HG03196 (cell line): ENCODE results near the gene MIOX.
A peak's percentile ranks its signal among the peaks of the same experiment; 100 is the strongest.

Source experiments
- ATAC-seq: cut with Tn5 transposase; IDR thresholded peaks from one replicate; pipeline ENCODE4 v1.9.1; 2021; ENCODE audit not compliant: unreplicated experiment

MIOX gene

DNA sequence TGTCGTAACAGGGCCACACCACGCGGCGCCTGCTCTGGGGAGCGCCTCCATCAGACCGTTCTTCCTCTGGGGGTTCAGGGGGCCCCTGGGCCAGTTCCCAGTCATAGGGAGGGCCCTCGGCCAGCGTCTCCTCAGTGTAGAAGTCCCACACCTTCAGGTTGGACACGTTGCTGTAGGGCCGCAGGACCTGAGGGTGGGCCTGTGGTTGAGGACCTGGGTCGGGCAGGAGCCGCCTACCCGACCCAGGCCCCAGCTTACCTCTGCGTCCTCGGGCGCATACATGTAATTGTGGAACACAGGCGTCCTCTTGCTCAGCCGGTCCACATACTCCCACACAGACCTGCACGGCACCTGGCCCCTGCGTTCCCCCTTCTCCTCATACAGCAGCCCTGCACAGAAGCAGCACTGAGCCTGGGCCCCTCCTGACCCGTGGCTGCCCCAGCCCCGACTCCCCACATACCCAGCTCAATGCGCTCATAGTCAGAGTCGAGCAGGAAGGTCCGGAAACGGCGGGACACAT lies 32.0 kb upstream of the MIOX start:
- no peak for ATAC-seq

DNA sequence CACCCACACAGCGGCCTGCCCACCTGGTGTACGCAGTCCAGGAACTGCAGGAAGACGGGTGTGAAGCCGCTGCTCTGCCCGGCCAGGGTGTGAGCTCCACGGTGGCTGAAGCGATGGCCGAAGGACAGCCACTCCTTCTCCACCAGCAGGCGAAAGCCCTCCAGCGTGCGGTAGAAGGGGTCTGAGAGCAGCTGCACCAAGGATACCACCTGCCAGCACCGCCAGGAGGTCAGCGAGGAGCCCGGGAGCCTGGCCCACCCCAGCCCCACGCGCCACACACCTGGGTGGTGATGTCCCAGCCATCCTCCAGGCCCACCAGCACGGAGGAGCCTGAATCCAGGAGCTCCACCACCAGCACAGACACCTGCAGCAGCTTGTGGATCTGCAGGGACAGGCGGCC lies 31.5 kb upstream of the MIOX start:
- ATAC-seq, result no peak

DNA sequence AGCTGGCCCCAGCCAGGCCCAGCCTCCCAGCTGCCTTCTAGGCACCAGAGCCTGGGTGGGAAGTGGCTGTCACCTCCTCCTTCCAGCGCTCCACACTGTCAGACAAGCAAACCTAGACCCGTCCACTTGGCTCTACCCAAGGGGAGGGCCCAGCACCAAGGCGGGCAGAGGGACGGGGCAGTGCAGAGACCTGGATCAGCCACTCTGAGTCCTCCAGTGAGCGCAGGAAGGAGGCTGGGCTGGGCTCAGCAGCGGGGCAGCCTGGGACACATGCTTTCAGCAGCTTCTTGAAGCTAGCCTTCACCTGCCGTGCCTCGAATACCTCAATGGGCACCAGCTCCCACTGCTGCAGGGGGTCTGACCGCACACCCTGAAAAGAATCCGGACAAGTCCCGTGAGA lies 30.6 kb upstream of the MIOX start:
- ATAC-seq, result no peak

DNA sequence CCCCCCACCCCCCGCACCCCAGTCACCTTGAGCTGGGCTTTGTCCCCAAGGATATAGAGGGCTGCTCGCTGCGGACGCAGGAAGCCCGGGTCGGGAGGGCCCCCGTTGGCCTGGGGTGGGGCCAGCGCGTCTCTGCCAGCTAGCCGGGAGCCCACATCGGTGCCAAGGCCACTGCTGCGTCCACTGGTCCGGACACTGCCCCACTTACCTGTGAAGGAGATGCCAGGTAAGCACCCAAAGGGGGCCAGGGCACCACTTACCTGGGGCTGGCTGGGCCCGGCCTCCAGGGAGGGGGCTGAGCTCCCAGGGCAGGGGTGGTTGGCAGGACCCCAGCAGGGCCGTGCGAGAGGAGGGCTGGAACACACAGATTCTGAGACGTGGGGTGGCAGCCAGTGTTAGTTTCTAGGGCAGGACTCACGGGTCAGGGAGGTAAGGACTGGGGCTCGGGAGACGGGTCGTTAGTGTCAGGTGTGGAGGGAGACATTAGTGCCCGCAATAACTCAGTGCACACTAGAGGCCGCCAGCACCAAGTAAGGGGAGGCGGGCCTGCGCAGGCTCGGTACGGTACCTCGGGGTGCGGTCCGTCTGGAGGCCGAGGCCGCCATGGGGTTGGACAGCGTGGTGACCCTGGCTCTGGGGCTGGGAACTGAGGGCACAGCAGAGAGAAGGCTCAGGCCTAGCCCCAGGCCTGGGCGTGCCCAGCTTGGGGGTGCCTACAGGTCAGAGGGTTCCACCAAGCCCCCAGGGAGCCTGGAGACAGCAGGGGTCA lies 30.0 kb upstream of the MIOX start:
- no peak for ATAC-seq

DNA sequence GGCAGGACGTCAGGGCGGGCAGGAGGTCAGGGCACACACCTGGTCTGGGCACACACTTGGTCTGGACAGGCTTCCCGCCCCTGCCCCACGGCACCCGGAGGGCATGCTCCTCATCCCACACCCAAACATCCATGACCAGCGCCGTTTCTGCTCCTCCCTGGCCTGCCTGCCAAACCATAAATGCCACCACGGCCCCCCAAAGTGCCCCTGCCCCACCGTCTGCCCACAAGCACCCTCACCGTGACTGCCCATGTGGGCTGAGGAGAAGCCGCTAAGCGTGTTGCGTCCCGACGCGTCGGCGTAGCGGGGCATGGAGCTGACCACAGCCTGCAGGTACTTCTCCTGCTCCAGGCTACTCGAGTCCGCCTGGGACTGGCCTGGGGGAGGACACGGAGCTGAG lies 27.6 kb upstream of the MIOX start:
- no peak for ATAC-seq

DNA sequence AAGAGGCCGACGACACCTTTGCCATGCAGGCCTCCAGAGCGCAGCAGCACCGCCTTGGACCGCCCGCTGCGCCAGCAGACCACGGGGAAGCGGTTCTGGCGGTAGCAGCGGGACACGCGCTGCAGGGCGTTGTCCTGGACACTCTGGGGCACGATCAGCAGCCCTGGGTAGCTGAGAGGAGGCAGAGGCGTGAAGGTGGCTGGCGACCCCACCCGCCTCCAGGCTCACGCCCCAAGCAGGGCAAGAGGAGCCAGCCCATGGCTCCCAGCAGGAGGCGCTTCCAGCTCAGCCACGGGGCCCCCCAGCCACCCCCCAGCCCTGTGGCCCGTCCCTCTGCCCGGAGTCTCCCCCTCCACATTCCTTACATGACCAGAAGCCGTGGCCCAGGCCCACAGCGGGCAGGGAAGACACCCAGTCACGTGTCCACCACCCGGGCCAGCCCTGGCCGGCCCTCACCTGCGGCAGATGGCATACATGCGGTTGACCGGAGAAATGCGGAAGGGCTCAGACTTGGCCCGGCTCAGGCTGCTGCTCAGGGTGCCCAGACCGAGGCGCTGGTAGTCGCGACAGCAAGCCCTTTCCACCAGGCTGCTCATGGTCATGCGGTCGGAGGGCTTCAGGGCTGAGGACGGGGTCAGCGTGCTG lies 27.0 kb upstream of the MIOX start:
- no peak for ATAC-seq

DNA sequence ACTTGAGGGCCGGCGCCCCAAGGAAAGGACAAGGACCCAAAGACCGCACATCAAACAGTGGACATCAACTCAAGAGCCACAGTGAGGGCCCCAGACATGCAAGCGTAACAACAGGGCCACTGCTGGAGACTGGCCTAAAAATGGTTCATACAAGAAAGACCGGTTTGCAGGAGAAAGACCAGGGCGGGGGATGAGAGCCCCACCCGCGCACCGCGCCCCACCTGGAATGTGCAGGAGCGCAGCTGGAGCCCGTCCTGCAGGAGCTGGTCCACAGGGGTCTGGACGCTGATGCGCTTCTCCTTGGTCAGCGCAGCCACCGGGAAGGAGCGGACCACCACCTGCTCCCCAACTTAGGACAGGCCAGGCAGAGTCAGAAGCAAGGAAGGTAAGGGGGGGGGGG lies 25.7 kb upstream of the MIOX start:
- ATAC-seq, result no peak

DNA sequence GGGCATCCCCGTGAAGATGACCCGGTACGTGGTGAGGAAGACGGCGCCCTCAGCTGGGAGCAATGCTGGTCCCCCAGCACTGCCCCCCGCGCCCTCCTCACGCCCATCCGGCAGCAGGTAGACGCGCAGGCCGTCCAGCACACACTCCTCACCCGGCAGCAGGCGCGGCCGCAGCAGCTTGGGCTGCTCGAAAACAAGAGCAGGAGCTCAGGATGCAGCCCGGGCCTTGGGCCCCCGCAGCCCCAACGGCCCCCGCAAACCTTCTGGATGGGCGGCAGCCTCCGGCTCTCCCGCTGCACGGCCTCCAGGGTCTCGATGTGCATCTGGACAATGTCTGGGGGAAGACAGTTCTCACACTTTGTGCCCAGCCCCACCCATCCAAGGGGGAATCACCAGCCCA lies 25.1 kb upstream of the MIOX start:
- no peak for ATAC-seq

DNA sequence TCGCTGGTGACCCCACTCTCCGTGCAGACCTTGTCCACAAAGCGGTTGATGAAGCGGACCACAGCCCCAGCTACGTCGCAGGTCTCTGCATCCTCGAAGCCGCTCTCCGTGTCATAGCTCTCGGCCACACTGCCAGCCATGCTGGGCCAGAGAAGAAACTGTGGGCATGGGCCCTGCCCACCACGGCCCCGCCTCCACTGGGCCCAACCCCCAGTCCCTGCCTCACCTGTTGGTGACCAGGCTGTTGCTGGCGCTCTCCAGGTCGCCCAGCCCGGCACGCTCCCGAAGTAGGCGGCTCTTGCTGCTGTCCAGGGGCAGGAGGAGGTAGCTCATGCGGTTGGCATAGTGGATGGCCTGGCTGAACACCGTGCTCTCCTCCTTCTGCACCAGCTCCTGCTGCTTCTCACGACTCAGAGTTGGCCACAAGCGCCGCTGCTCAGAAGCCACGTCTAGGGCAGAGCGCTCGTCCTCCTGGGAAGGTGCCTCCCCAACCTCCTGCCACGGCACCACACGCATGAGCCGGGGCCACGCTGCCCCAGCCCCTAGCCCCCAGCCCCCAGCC lies 24.6 kb upstream of the MIOX start:
- no peak for ATAC-seq

DNA sequence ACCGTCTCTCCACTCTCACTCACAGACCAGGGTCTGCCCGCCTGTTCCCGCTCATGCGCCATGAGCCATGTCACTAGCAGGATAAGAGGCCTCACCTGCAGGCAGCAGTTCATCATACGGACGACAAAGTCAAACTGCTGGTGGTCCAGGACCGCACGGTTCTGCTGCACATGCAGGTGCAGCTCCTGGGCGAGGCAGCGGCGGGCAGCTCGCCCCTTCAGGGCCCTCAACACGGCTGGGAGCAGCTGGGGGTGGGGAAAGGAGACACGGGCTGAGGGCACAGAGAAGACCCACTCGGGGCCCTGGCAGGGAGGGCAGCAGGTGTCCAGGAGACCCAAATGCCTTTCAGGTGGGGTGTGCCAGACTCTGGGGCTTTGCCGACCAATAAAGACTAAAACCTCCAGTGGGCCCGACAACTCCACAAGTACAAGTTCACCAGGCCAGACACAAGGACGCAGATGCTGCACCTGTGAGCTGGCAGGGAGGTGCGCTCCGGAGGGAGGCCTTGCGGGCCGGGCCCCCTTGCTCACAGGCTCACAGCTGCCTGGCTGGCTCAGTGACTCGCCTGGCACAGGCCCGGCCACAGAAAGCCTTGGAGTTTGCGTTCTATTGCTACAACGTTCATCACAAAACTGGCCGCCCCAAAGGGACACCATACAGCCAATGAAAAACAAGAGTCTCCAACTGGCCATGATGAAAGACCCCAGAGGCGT lies 23.3 kb upstream of the MIOX start:
- ATAC-seq, result no peak

DNA sequence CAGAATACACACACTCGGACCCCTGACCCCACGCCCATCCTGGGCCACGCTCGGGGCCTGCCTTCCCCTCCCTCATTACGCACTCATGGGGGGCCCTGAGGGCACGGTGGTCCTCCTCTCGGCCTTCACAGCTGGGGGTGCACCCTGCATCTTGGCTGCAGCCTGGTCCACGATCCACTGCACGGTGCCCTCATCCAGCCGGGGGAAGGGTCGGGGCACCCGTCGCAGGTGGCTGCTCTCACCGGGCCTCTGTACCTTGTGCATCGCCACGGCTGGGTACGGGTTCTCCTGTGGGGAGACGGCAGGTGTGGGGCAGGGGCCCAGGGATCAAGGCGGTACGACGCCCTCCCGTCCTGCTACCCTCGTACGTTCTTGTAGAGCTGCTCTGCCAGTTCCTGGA lies 22.2 kb upstream of the MIOX start:
- no peak for ATAC-seq

DNA sequence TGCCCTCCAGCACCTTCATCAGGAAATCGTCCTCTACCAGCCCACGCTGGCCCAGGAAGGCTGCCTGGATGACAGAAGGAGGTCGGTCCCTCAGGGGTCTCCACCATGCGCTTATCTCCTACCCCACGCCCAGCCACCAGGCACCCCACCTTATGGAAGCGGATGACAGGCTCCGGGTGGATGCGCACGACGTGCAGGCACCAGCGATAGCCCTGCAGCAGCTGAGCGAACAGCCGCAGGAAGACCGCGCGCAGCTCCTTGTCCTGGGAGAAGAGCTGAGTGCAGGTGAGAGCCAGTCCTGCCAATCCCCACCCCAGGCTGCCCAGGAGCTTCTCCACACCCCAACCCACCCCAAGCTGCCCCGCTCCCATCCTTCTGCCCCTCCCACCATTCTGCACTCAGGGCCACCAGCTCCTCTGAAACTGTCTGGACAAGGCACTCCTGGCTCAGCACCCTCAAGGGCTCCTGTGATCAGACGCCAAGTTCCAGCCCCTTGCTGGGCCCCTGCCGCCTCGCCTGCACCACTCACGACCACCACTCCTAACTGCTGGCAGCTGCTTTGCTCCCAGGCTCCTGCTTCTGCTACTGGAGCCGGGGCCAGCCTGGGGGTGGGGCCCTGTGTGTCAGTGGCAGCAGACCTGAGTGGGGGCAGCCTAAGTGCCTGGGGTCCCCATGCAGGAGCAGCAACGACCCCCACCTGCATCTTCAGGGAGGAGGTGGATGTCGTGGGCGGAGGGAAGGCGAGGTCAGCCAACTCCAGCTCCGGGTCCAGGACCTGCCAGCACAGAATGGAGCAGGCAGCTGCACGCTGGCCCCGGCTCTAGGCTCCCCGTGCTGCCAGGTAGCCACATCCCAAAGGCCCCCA lies 21.4 kb upstream of the MIOX start:
- no peak for ATAC-seq

DNA sequence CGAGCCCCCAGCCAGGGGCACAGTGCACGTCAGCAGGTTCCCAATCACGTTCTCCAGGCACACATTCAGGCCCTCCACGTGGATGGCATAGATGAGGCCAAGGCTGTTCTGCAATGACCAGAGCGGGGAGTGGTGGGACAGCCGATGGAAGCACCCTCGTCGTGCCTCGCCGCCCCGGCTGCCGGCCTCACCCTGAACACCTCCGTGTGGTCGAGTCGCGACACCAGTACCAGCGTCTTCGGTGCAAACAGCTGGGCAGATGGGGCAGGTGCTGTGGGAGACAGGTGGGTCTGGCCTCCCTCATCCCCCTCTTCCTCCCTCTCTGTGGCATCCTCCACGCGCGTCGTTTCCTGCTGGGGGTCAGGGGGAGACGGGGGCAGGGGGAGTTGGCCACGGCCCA lies 19.3 kb upstream of the MIOX start:
- no peak for ATAC-seq

DNA sequence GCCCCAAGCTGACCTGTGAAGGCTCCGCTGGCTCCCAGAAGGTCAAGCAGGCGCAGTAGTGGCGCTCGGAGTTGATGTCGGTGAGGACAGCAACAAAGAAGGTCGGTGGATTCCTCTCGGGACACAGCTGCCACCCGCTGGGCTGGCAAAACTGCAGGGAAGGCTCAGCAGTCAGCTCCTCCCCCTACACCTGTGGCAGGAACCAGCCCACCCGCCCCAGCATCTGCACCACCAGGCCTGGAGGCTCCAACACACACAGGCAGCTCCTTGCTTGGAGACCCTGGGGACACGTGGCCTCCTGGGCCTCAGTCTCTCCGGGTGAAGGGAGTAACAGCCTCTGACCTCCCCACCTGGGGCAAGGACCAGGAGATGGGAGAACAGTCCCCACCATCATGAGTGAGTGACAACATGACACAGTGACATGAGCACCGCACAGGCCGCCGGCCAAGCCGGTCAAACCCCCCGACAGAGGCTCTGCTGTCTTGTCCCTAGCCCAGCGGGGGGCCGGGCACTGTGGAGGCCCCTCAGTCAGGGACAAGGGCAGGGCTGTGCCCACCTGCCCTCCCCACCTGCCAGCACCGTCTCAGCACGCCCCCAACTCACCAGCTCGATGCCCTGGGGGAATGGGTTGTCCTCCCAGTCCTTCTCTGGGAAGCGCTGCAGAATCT lies 18.8 kb upstream of the MIOX start:
- ATAC-seq, result no peak

DNA sequence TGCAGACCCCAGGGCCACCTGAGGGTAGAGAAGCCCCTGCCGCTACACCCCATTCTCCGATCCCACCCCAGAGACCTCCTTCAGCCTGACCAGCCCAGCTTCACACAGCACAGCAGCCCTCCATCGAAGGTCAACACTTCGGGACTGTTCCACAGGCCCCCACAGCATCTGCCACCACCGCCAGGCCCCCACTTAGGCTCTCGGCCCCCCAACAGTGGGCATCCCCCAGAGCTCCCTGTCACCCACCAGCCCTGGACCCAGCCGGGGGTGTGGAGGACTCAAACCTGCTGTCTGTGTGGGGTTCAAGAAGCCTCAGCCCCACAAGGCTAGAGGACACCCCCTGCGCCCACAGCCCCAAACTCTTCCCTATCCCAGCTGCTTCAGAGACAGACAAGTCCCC lies 18.0 kb upstream of the MIOX start:
- ATAC-seq, result no peak

DNA sequence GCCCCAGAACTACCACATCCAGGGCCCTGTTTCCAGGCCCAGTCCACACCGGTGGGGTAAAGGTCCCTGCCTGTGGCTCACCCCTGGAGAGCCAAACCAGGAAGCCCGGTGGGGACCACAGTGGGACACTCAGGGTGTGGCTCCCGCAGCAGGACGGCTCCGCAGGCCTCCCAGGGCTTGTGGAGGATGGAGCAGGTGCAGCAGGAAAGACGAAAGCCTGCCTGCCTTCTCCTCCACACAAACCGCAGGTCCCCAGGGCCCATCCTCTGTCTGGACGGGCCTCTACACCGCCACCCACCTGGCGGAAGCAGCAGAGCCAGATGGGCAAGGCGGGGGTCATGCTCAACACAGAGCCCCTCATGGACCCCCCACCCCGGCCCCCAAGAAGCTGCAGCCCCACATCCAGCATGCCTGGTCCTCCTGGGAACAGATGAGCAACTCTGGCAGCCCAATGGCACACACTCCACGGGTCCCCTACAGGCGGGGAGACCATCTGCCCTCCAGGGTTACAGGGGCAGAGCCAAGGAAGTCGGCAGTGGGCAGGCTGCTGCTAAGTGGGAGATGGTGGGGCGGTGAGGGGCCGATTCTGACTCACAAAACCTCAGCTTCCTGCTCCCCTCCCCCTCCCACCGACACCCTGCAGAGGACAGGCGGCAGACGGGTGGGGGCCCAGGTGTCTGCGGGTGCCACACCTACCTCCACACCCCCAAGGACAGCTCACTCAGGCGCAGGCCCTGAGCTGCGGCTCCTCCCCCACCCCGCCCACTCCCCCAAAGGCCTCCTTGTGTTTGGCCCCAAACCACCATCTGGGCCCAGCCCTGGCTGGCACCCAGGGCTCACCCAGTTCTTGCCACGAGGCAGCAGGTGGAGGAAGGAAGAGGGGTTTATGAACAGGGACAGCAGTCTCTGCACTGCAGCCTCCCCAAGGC lies 17.0 kb upstream of the MIOX start:
- ATAC-seq, result peak; percentile 50

DNA sequence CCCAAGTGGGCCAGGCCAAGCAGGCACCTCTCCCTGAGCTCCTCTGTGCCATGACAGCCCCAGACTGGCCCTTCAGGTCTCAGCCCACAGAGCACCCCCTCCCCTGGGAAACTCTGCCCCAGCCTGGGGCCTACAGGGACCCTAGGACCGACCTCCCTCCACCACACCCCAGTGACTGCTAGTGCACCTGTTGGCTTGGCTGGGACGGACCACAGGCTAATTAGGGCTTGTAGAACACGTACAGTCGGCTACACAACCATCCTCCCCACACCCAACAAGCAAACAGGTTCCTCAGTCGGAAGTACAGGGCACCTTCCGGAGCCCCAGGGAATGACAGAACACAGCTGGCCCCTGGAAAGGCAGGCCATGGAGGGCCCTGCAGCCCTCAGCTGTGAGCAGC lies 16.2 kb upstream of the MIOX start:
- ATAC-seq, result no peak

DNA sequence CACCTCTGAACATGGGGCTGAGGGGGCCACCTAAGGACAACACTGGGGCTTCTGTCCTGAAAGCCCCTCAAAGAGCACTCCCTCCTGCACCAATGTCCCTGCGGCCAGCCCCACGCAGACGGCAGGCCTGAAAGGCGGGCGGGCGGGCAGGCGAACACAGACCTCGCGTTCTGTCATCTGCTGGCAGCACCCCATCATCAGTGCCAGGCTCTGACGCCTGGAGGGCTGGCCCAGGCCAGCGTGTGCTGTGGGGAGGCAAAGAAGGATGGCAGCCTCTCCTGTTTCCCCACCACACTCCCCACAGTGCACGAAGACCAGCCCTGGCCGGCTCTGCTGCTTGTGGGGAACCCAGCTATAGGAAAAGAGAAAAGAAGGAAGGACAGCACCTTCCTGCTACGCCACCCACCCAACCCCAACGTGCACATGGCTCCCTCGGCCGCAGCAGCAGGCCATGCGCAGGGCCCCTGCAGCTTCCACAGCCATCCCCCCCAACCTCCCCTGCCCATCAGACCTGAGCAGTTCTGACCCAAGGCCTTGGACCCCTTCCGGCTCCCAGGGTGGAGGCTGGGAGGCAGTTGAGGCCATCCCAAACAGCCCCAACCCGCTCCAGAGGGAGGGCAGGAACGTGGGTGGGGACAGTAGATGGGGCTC lies 15.3 kb upstream of the MIOX start:
- no peak for ATAC-seq

DNA sequence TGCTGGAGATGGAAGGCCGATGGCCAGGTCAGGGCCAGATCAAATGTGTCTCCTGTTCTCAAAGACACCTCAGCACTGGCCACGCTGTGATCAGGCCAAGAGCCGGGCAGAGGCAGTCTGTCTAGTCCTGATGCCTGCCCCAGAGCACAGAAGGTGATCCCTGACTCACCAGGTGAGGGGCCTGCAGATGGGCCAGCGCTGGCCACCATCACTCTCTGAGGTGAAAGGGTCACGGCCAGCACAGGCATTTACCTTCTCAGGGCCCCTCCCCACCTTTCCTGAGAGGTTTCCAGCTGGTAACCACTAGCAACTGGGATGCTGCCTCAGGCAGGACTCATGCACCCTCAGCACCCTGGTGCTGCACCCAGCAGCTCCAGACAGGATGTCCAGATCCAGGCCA lies 14.7 kb upstream of the MIOX start:
- no peak for ATAC-seq
